CD4-positive, alpha-beta T cell treated with Interleukin-12 subunit alpha and Interleukin-12 subunit beta, for 1 hour (primary cell): ENCODE data around the gene SLC39A12.

Experiments
- DNase-seq: peaks from one replicate; pipeline ENCODE4 v3.0.0-alpha.2; 2020

Gene SLC39A12

DNA sequence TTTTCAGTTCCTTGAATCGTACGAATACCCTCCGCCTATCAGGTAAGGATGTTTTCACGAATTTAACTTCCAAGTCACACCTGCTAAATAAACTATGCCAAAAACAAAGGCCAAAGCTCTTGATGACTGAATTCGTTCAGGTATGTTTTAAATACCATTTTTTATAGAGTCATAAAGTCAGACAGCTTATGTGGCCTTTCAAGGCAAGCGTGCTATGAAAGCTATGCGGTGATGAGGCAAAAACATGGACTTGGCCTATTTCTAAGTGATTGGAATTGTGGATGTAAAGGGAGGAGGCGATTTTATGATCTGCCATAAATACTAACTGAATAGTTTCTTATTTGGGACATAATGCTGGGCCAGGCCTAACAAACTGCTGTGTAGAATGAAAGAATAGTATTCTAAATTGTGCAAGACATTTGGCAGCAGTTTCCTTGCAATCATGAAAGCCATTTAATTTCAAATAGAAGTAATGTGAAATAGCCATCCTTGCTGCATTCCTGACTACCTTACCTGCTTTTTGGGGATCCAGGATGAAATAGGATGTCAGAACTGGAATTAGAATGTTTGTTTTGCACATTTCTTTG is 14.0 kb downstream of the SLC39A12 start:
- no peak for DNase-seq

- no peak for DNase-seq
These were observed 22.8 kb downstream of the SLC39A12 start for GRCh38 chr10:17974505-17974904.

GRCh38 chr10:17980846-17981565 is 29.3 kb downstream of the SLC39A12 start:
- DNase-seq = no peak

- DNase-seq = no peak
These were observed 30.2 kb downstream of the SLC39A12 start for GRCh38 chr10:17981766-17982380.

- no peak for DNase-seq
These were observed 32.3 kb downstream of the SLC39A12 start for GRCh38 chr10:17984056-17984455.

GRCh38 chr10:17984563-17984962 is 32.8 kb downstream of the SLC39A12 start:
- no peak for DNase-seq

DNA sequence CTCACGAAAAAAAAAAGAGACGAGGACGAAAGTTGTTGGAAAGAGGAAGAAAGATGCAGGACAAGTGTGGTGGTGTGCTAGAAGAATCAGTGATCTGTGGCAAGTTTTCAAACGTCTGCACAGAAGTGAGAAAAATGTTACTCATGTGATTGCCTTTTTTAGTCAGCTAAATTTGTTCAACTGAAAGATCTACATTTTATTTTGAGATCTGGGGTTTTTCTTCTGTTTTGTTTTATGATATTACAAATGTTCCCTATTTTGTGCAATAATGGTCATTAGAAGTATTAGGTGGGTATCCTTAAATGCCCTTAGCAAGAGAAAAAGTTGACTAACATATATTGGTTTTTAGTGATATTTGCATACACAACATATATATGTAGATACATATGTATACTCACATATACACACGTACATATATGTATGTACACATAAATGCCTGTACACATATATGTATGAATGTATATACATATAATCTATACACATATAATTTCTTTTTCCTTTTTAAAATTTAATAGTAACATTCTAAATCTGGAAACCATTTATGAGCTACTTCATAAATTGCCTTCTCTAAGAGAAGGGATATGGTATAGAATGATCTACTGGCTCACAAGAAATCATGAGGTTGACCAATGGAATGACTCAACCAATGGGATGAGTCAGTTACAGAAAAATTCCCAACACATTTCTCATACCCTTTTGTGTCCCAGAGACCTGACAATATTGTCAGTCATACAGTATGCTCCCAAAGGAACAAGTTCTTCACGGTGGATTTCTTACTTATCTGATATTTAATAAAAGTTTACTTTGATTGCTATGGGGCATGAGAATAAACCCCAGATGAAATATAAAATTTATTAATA is 38.4 kb downstream of the SLC39A12 start:
- DNase-seq = no peak

DNA sequence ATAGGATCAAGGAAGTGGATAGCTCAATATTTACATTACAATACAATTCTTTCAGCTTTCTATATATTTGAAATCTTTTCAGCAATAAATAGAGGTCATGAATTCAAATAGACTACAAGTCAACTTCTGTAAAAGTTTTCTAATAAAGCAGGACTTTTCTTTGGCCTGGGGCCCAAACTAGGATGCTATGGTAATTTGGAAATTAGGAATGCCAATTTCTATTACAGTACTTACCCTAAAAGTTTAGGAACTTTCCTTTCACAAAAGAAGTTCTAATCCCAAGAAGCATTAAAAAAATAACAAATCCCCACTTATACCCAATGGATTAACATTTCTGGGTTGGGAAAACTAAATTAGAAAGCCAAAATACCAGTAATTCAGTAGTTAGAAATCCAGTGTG is 40.5 kb downstream of the SLC39A12 start:
- no peak for DNase-seq

- DNase-seq = no peak
These were observed 41.6 kb downstream of the SLC39A12 start for GRCh38 chr10:17993361-17993760.

GRCh38 chr10:18000601-18001000 is 48.9 kb downstream of the SLC39A12 start:
- DNase-seq = no peak

- no peak for DNase-seq
These were observed 53.7 kb downstream of the SLC39A12 start for GRCh38 chr10:18005445-18005780.

DNA sequence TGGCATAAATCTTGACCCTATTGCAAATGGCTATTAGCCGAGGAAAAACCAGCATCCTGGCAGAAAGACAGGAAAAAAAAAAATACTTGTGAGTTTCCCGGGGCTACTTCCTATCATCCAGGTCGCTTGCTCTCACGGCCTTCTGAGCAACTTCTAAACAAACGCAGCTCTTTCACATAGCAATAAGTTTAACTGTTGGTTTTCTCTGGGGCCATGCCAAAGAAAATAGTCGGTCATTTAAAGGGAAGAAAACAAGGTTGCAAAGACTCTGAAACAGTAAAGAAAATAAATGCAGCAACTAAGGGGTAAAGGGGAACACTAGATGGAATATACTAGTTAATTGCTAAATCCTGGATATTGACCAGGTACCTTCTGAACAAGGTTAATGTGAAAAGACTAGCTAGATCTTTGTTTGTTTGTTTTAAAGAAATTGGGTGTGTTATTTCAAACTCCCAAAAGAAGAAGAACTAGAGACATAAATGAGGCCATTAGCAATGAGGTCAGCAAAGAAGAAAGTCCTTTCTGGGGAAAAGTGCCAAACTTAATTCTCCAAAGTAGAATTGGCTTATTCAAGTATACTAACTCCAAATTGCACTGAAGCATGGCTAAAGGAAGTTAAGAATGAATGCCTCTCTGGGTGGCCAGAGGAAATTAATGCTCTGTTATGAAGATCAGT is 54.2 kb downstream of the SLC39A12 start:
- no peak for DNase-seq

DNA sequence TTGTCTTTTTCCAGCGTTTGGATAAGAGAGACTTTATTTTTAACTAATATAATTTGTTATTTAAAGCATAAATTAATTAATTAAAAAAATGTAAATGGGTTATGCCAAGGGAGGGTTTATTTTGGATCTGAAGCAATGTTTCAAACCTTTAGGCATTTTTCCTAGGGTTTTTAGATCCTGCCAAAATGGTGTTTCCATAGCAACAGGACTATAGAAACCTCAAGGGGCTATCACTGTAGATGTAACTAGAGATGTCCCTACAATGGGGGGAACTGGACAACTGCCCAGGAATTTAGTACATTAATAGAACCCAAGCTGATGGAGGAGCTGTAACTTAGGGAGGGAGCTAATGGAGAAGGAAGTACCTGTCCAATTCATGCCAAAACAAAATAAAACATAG is 57.3 kb downstream of the SLC39A12 start:
- DNase-seq = no peak

- DNase-seq = no peak
These were observed 58.3 kb downstream of the SLC39A12 start for GRCh38 chr10:18010050-18010449.

- DNase-seq = no peak
These were observed 68.8 kb downstream of the SLC39A12 start for GRCh38 chr10:18020523-18020922.

DNA sequence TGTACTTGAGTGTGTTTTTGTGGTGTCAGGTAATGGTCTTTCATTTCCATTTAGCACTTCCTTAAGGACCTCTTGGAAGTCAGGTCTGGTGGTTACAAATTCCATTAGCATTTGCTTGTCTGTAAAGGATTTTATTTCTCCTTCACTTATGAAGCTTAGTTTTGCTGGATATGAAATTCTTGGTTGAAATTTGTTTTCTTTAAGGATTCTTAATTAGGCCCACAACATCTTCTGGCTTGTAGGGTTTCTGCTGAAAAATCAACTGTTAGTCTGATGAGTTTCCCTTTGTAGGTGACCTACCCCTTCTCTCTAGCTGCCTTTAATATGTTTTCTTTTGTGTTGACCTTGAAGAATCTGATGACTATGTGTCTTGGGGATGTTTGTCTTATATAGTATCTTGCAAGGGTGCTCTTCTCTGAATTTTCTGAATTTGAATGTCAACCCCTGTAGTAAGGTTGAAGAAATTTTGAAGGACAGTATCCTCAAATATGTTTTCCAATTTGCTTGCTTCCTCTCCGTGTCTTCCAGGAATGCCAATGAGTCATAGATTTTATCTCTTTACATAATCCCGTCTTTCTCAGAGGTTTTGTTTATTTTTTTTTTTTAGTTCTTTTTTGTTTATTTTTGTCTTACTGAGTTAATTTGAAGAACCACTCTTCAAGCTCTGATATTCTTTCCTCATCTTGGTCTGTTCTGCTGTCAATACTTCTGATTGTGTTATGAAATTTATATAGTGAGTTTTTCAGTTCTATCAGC is 70.2 kb downstream of the SLC39A12 start:
- DNase-seq = no peak

- DNase-seq = no peak
These were observed 91.7 kb downstream of the SLC39A12 start for GRCh38 chr10:18043148-18044006.

GRCh38 chr10:18044976-18045720 is 93.4 kb downstream of the SLC39A12 start:
- DNase-seq = no peak

- no peak for DNase-seq
These were observed 104.9 kb downstream of the SLC39A12 start for GRCh38 chr10:18056583-18056982.

DNA sequence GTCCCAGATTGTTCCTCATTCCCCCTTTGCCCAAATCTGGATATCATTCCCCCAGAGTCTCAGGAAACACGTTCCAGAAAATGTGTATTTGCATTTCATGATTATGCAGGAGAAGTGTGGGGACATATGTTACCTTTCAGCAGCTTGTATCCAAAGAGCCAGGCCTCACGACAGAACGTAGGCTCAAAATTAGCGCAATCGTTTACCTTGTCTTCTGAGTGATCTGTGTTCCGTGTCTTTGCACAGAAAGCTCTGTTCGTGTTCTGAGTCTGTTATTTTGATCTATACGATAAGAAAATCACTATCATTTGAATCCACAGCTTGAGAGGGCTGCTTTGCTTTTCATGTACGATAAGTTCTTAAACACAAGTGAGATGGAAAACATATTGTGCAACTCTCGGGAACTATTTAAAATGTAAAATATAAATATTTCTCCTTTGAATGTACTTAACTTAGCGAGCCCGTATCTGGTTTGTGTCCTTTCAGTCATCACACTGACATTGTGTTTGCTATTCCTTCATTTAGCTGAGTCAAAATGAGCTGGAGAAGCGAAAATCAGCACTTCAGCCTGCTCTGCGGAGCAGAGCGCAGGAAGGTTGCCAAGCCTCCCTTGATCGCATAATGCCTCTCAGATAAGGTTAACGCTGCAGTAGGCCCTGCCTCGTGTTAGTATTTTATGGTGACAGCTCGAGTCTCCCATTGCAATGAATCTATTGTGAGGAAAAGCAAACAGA is 108.3 kb downstream of the SLC39A12 start:
- no peak for DNase-seq
